ENCODE results near the gene MAD1L1. TPM values are rescaled to one million over a fixed set of nuclear protein-coding genes. Genes with fewer than 3 reads are reported as not detected.

MAD1L1 gene
- total and polyA plus RNA-seq, 8 donors = 12.8 to 469 (median 27.3) TPM

DNA sequence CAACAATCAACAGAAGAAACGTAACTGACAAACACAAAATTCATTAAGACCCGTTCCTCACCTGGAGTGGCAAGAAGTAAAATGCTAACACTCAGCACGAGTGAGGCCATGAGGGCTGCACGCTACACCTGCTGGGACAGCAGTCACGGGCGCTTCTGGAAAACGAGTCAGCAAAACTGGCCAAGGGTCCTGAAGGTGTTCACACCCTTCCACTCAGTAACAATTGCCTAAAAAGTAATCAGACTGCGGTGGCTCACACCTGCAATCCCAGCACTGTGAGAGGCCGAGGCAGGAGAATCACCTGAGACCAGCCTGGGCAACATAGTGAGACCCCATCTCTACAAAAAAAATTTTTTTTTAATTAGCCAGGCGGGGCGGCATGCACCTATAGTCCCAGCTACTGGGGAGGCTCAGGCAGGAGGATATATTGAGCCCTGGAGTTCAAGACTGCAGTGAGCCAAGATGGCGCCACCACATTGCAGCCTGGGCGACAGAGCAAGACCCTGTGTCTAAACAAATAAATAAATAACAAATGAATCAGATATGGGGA, 199.1 kb downstream of the MAD1L1 start:
- Histone ChIP-seq H3K4me1 (peaks cover 6 to 33% (median 21%) of the 10 kb centered on the region in 4 donors), H3K27ac (no peak overlapping the region), H3K9me3 (peaks cover 0 to 7% (median 4%) of the 10 kb centered on the region in 4 donors), H3K36me3 (peaks cover 0 to 2% (median 0%) of the 10 kb centered on the region in 4 donors), H3K27me3 (no peaks in the 10 kb centered on the region), H3K4me3 (no peak overlapping the region)
- no peak for DNase-seq
- TF ChIP-seq POLR2A (IDR thresholded peaks at IDR 0.05) = no peak
- no peak for TF ChIP-seq EP300 (IDR thresholded peaks at IDR 0.05)
- TF ChIP-seq, protein P1, sequence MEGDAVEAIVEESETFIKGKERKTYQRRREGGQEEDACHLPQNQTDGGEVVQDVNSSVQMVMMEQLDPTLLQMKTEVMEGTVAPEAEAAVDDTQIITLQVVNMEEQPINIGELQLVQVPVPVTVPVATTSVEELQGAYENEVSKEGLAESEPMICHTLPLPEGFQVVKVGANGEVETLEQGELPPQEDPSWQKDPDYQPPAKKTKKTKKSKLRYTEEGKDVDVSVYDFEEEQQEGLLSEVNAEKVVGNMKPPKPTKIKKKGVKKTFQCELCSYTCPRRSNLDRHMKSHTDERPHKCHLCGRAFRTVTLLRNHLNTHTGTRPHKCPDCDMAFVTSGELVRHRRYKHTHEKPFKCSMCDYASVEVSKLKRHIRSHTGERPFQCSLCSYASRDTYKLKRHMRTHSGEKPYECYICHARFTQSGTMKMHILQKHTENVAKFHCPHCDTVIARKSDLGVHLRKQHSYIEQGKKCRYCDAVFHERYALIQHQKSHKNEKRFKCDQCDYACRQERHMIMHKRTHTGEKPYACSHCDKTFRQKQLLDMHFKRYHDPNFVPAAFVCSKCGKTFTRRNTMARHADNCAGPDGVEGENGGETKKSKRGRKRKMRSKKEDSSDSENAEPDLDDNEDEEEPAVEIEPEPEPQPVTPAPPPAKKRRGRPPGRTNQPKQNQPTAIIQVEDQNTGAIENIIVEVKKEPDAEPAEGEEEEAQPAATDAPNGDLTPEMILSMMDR (IDR thresholded peaks at IDR 0.05) = no peak
- no peak for TF ChIP-seq POLR2AphosphoS5 (IDR thresholded peaks at IDR 0.05)
- WGBS, 5 donors = 92 to 98% (median 95%) methylated on average over 13 of the region's 13 CpGs
- intact Hi-C loops (cut with DNase I; ENCODE audit: low total_unique reads) = no loop called here

- no peak for DNase-seq
- TF ChIP-seq EP300 (IDR thresholded peaks at IDR 0.05) (no peak), POLR2AphosphoS5 (IDR thresholded peaks at IDR 0.05) (no peak), POLR2A (IDR thresholded peaks at IDR 0.05) (no peak)
- TF ChIP-seq, protein P1 (IDR thresholded peaks at IDR 0.05) = no peak
- Histone ChIP-seq H3K4me1 (peaks cover 6 to 26% (median 16%) of the 10 kb centered on the region in 4 donors), H3K27me3 (no peaks in the 10 kb centered on the region), H3K36me3 (peaks cover 0 to 4% (median 0%) of the 10 kb centered on the region in 4 donors), H3K4me3 (no peak overlapping the region), H3K27ac (no peak overlapping the region), H3K9me3 (peaks cover 0 to 14% (median 9%) of the 10 kb centered on the region in 4 donors)
- 90 to 99% (median 96%) methylated on average over 11 to 19 of the region's 19 CpGs for WGBS, 5 donors
- intact Hi-C loops (cut with DNase I; ENCODE audit: low total_unique reads) = no loop called here
These were observed 199.8 kb downstream of the MAD1L1 start for GRCh38 chr7:2032876-2033407.

- 74 to 82% (median 75%) methylated on average over 12 to 26 of the region's 26 CpGs for WGBS, 5 donors
- Histone ChIP-seq H3K9me3 (peaks cover 0 to 15% (median 9%) of the 10 kb centered on the region in 4 donors), H3K4me3 (no peak overlapping the region), H3K27me3 (no peaks in the 10 kb centered on the region), H3K27ac (no peak overlapping the region), H3K36me3 (peaks cover 0 to 4% (median 0%) of the 10 kb centered on the region in 4 donors), H3K4me1 (peaks cover 5 to 20% (median 12%) of the 10 kb centered on the region in 4 donors)
- TF ChIP-seq POLR2AphosphoS5 (IDR thresholded peaks at IDR 0.05) (no peak), POLR2A (IDR thresholded peaks at IDR 0.05) (no peak)
- DNase-seq = peak in 1 of 2 donors; percentile 59
- intact Hi-C loops (cut with DNase I; ENCODE audit: low total_unique reads) = no loop called here
These were observed 200.5 kb downstream of the MAD1L1 start for GRCh38 chr7:2032030-2032875.

- Histone ChIP-seq H3K36me3 (peaks cover 0 to 4% (median 0%) of the 10 kb centered on the region in 4 donors), H3K27me3 (no peaks in the 10 kb centered on the region), H3K9me3 (peaks cover 0 to 15% (median 9%) of the 10 kb centered on the region in 4 donors), H3K27ac (no peak overlapping the region), H3K4me3 (no peak overlapping the region), H3K4me1 (peaks cover 0 to 14% (median 9%) of the 10 kb centered on the region in 4 donors)
- DNase-seq = no peak
- TF ChIP-seq POLR2AphosphoS5 (IDR thresholded peaks at IDR 0.05) = no peak
- TF ChIP-seq, protein P1 (IDR thresholded peaks at IDR 0.05) = no peak
- no peak for TF ChIP-seq POLR2A (IDR thresholded peaks at IDR 0.05)
- no peak for TF ChIP-seq EP300 (IDR thresholded peaks at IDR 0.05)
- 72 to 91% (median 87%) methylated on average over 8 to 13 of the region's 13 CpGs for WGBS, 5 donors
- intact Hi-C loops (cut with DNase I; ENCODE audit: low total_unique reads) = no loop called here
These were observed 201.3 kb downstream of the MAD1L1 start for GRCh38 chr7:2031451-2031845.
